SU-DHL-6 (cell line): ENCODE results near the gene NPAS3.

Experiments
- CTCF ChIP-seq: fragments of 200-600 bp; sonication (generic); IDR thresholded peaks from one replicate; pipeline ENCODE4 v1.5.1; 2017; ENCODE audit warnings: antibody characterized with exemption, mild to moderate bottlenecking, low read length, moderate library complexity; ENCODE audit not compliant: insufficient read depth, poor library complexity, severe bottlenecking
- EZH2phosphoT487 ChIP-seq: fragments of 200-600 bp; sonication (generic), shearing (Covaris generic); conservative IDR thresholded peaks from 2 replicates; pipeline ENCODE4 v1.6.1; 2018; ENCODE audit warnings: mild to moderate bottlenecking, antibody characterized with exemption, low read length, moderate library complexity, mixed read lengths

- TF ChIP-seq CTCF = no peak
- TF ChIP-seq EZH2phosphoT487 = no peak
Measured at GRCh38 chr14:33010495-33010894, 71.8 kb downstream of the NPAS3 start.
